Psoas muscle (tissue), 8 donors: Measurements from ENCODE around the gene KDR. TPM values are rescaled to one million over a fixed set of nuclear protein-coding genes. Genes with fewer than 3 reads are reported as not detected.

Experiments
- ATAC-seq, 4 donors: fragments of 200-7000 bp; cut with Tn5 transposase; one replicate each; pipeline ENCODE4 v1.9.1; 2020; ENCODE audit warnings: moderate library complexity in 3 of 4, mild to moderate bottlenecking in 2 of 4
- DNase-seq, 2 donors: peaks; one replicate each; pipeline ENCODE4 v3.0.0-alpha.2; 2020
- H3K27ac ChIP-seq: fragments of 200-600 bp; one replicate; pipeline ENCODE4 v1.8.0; 2022
- H3K27me3 ChIP-seq, 3 donors: fragments of 200-600 bp in 1 of 3; one replicate each; pipeline versions ENCODE4 v1.6.1 to v1.8.0; 2013 to 2022; ENCODE audit warnings: low read length in 2 of 3, mild to moderate bottlenecking in 2 of 3, moderate library complexity in 1 of 3; ENCODE audit not compliant: insufficient read depth in 3 of 3
- H3K36me3 ChIP-seq, 2 donors: fragments of 200-600 bp in 1 of 2; one replicate each; pipeline versions ENCODE4 v1.6.1 to v1.8.0; 2013 to 2022; ENCODE audit warnings: low read depth in 1 of 2, mild to moderate bottlenecking in 1 of 2, moderate library complexity in 1 of 2; ENCODE audit not compliant: insufficient read depth in 1 of 2
- H3K4me1 ChIP-seq: fragments of 200-600 bp; one replicate; pipeline ENCODE4 v1.8.0; 2022
- H3K4me3 ChIP-seq: fragments of 200-600 bp; one replicate; pipeline ENCODE4 v1.8.0; 2022; ENCODE audit warnings: mild to moderate bottlenecking
- H3K9me3 ChIP-seq: fragments of 200-600 bp; one replicate; pipeline ENCODE4 v1.8.0; 2022
- CTCF ChIP-seq: fragments of 200-600 bp; IDR thresholded peaks from one replicate; pipeline ENCODE4 v1.8.0; 2022; ENCODE audit warnings: antibody characterized with exemption
- WGBS, 3 donors: extraction: QIAGEN DNeasy Blood & Tissue Kit; methylation state at CpG; one replicate each; pipeline versions ENCODE4 v1.1.6 to v1.1.7; 2013; 5-methylcytosine and 5-hydroxymethylcytosine counted together
- intact Hi-C, 2 donors: fragments of 100-400 bp; cut with DNase I; formaldehyde crosslinking; loops; one replicate each; pipeline versions ENCODE4 v1.11.0 to v1.14.2; 2022
- polyA plus RNA-seq, 3 donors: library from polyadenylated mRNA; stranded (reverse); fragments of 200-250 nt; gene quantifications; one replicate each; pipeline ENCODE4 v1.2.3, GENCODE V29; 2013
- total RNA-seq, 4 donors: library from RNA; stranded (reverse); fragmentation: NEBNext Ultra II Directional in 2 of 4; extraction: Animal tissue kit (Norgen Biotek cat#: 25700) in 2 of 4; gene quantifications; one replicate each; pipeline versions ENCODE4 v1.2.1 to v1.2.4, GENCODE V29; 2021 to 2023
- donor health status: healthy with polysubstance abuse.
- donor health status: DM: no; HTN: no; CAD: no; lungs with moderate emphysema.
- donor health status: Bipolar disorder and iron deficiency.
- donor health status: healthy.
- donor health status: DM: yes; HTN: yes; CAD: no.
- donor health status: DM: no; HTN: no; CAD: no.
- donor health status: DM: no; HTN: no; CAD: no.
- donor health status: DM: yes; HTN: yes; CAD: no.

KDR gene
- total and polyA plus RNA-seq, 7 donors, result 3.6 to 19.4 (median 6.1) TPM

- H3K27ac ChIP-seq, result no peak overlapping the region
- ATAC-seq, result no peak
These were observed 44.1 kb upstream of the KDR start for GRCh38 chr4:55169352-55169961.

GRCh38 chr4:55162396-55162795 is 37.0 kb upstream of the KDR start:
- Histone ChIP-seq H3K4me1 (no peaks in the 10 kb centered on the region), H3K36me3 (no peaks in the 10 kb centered on the region), H3K27me3 (no peaks in the 10 kb centered on the region), H3K27ac (no peak overlapping the region), H3K4me3 (no peak overlapping the region), H3K9me3 (no peaks in the 10 kb centered on the region)
- no peak for TF ChIP-seq CTCF
- WGBS, 3 donors, result 62 to 87% (median 74%) methylated on average over 1 of the region's 1 CpG
- intact Hi-C loops, result no loop called here
- no peak for ATAC-seq
- no peak for DNase-seq

More at GRCh38 chr4:55169352-55169961, 44.1 kb upstream of the KDR start:
- H3K36me3 ChIP-seq, result no peaks in the 10 kb centered on the region
- no peak for TF ChIP-seq CTCF
- no peaks in the 10 kb centered on the region for H3K27me3 ChIP-seq
- no peak for DNase-seq
- H3K9me3 ChIP-seq, result no peaks in the 10 kb centered on the region
- H3K4me1 ChIP-seq, result no peaks in the 10 kb centered on the region
- WGBS, 3 donors, result 47 to 52% (median 51%) methylated on average over 12 of the region's 12 CpGs
- no peak overlapping the region for H3K4me3 ChIP-seq
- intact Hi-C loops, result no loop called here

GRCh38 chr4:55161739-55162138 is 36.3 kb upstream of the KDR start:
- Histone ChIP-seq H3K27me3 (no peaks in the 10 kb centered on the region), H3K9me3 (no peaks in the 10 kb centered on the region), H3K27ac (no peak overlapping the region), H3K4me1 (no peaks in the 10 kb centered on the region), H3K36me3 (no peaks in the 10 kb centered on the region), H3K4me3 (no peak overlapping the region)
- 75 to 81% (median 80%) methylated on average over 6 of the region's 6 CpGs for WGBS, 3 donors
- intact Hi-C loops, result no loop called here
- no peak for TF ChIP-seq CTCF
- ATAC-seq (no peak), DNase-seq (no peak)

- H3K27me3 ChIP-seq, result no peaks in the 10 kb centered on the region
- no peak for ATAC-seq
- WGBS, 3 donors, result 20 to 45% (median 36%) methylated on average over 2 of the region's 2 CpGs
- no peak overlapping the region for H3K27ac ChIP-seq
- no peaks in the 10 kb centered on the region for H3K9me3 ChIP-seq
- no peak overlapping the region for H3K4me3 ChIP-seq
- TF ChIP-seq CTCF, result no peak
- no peaks in the 10 kb centered on the region for H3K36me3 ChIP-seq
- intact Hi-C loops, result no loop called here
- no peak for DNase-seq
- H3K4me1 ChIP-seq, result no peaks in the 10 kb centered on the region
These were observed 34.5 kb upstream of the KDR start for GRCh38 chr4:55159851-55160250.

GRCh38 chr4:55158957-55159356 is 33.6 kb upstream of the KDR start:
- Histone ChIP-seq H3K4me3 (no peak overlapping the region), H3K4me1 (no peaks in the 10 kb centered on the region), H3K27ac (no peak overlapping the region), H3K27me3 (no peaks in the 10 kb centered on the region), H3K9me3 (no peaks in the 10 kb centered on the region), H3K36me3 (no peaks in the 10 kb centered on the region)
- intact Hi-C loops, result no loop called here
- DNase-seq, result no peak
- 58 to 75% (median 74%) methylated on average over 3 of the region's 3 CpGs for WGBS, 3 donors
- no peak for ATAC-seq
- TF ChIP-seq CTCF, result no peak
